K562 (cell line): ENCODE results near the gene ANTKMT.

Experiments
- EZH2 ChIP-seq: IDR thresholded peaks from 2 replicates; pipeline ENCODE4 v1.6.1; 2012; ENCODE audit warnings: low read depth, mild to moderate bottlenecking, inconsistent platforms, low read length, borderline replicate concordance
- JUN ChIP-seq, 2 experiments: sonication (generic) in 1 of 2; formaldehyde crosslinking in 1 of 2; IDR thresholded peaks; 2 replicates each; pipeline versions ENCODE4 v1.6.1 to v1.8.0; 2012 to 2022; ENCODE audit warnings: borderline replicate concordance in 2 of 2, mild to moderate bottlenecking in 2 of 2, improper control_type of control experiment in 1 of 2, low read depth in 1 of 2, low read length in 1 of 2, missing genetic modification reagents in 1 of 2
- TEAD4 ChIP-seq, 2 experiments: sonication (generic) in 1 of 2; formaldehyde crosslinking in 1 of 2; IDR thresholded peaks; 2 replicates each; pipeline versions ENCODE4 v1.6.1 to v1.8.0; 2012 to 2022; ENCODE audit warnings: borderline replicate concordance in 1 of 2, inconsistent platforms in 1 of 2, low read length in 1 of 2, mild to moderate bottlenecking in 1 of 2, missing genetic modification reagents in 1 of 2
- ZC3H8 ChIP-seq: fragments of 450-650 bp; IDR thresholded peaks from 2 replicates; pipeline ENCODE4 v1.6.1; 2017
- ZNF274 ChIP-seq: IDR thresholded peaks from 2 replicates; pipeline ENCODE4 v1.6.1; 2011; ENCODE audit warnings: low read depth, mild to moderate bottlenecking, low read length, moderate library complexity, borderline replicate concordance
- TF ChIP-seq, protein P1 (sequence below): sonication (generic); formaldehyde crosslinking; IDR thresholded peaks from 2 replicates; pipeline ENCODE4 v1.5.0; 2020; ENCODE audit warnings: missing genetic modification reagents
- TF ChIP-seq, protein P2 (sequence below), 3 experiments: IDR thresholded peaks in 2 of 3; conservative IDR thresholded peaks in 1 of 3; 2 replicates each; pipeline ENCODE4 v1.5.1; 2011 to 2012; ENCODE audit warnings: low read length in 3 of 3, mild to moderate bottlenecking in 3 of 3, control low read depth in 2 of 3, improper control_type of control experiment in 1 of 3, inconsistent platforms in 1 of 3, low read depth in 1 of 3, mixed read lengths in 1 of 3, moderate library complexity in 1 of 3; ENCODE audit not compliant: insufficient read depth in 2 of 3

DNA sequence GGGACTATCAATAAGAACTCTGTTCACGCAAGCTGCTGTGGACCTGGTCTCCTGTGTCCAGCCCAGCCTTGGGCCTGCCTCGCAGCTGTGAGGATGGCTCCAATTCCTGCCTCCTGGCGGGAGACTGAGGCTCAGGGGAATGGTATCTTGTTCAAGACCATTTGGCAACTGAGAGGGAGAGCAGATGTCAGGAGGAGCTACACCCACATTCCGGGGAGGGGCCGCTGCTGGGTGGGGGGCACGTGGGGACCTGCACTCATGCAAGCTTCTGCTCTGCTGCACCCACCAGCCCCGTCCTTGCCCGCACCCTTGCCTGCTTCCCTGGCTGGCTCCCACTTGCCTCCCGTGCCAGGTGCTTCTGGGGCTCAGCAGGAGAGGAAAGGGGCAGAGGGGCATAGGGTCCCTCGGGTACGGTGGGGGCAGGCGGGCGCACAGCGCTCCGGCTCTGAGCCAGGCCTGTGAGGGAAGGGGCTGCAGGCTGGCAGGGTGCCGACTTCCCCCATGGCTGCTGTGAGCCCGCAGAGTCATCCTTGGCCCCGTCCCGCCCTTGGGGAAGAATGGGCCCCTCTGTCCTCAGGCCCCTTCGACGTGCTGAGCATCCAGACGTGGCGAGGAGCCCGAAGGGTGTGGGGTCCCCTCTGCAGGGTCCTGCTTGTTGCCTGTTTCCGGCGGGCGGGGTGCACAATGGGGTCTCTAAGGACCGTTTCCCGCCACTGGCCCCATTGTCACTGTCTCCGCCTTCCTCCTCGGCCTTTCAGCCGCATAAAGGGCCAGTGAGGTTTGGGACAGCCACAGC lies 3.3 kb upstream of the ANTKMT start:
- TF ChIP-seq TEAD4 (IDR thresholded peaks at IDR 0.05; ENCODE audit: low read length) (no peak), TEAD4 (CRISPR knock-in tag; IDR thresholded peaks at IDR 0.05; ENCODE audit: borderline replicate concordance) (no peak), JUN (IDR thresholded peaks at IDR 0.05; ENCODE audit: borderline replicate concordance, low read depth, low read length) (no peak), JUN (CRISPR knock-in tag; IDR thresholded peaks at IDR 0.05; ENCODE audit: borderline replicate concordance) (no peak), EZH2 (no peak), ZNF274 (no peak), ZC3H8 (no peak)
- TF ChIP-seq, protein P1, sequence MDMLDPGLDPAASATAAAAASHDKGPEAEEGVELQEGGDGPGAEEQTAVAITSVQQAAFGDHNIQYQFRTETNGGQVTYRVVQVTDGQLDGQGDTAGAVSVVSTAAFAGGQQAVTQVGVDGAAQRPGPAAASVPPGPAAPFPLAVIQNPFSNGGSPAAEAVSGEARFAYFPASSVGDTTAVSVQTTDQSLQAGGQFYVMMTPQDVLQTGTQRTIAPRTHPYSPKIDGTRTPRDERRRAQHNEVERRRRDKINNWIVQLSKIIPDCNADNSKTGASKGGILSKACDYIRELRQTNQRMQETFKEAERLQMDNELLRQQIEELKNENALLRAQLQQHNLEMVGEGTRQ (CRISPR knock-in tag), result no peak
- TF ChIP-seq, protein P2, sequence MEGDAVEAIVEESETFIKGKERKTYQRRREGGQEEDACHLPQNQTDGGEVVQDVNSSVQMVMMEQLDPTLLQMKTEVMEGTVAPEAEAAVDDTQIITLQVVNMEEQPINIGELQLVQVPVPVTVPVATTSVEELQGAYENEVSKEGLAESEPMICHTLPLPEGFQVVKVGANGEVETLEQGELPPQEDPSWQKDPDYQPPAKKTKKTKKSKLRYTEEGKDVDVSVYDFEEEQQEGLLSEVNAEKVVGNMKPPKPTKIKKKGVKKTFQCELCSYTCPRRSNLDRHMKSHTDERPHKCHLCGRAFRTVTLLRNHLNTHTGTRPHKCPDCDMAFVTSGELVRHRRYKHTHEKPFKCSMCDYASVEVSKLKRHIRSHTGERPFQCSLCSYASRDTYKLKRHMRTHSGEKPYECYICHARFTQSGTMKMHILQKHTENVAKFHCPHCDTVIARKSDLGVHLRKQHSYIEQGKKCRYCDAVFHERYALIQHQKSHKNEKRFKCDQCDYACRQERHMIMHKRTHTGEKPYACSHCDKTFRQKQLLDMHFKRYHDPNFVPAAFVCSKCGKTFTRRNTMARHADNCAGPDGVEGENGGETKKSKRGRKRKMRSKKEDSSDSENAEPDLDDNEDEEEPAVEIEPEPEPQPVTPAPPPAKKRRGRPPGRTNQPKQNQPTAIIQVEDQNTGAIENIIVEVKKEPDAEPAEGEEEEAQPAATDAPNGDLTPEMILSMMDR (IDR thresholded peaks at IDR 0.05 in 2 of 3, conservative IDR thresholded peaks at IDR 0.05 in 1 of 3; ENCODE audit: insufficient read depth in 2 of 3, low read depth in 1 of 3, low read length in 3 of 3), result no peak
